Measurements from ENCODE around the gene ATP13A4. TPM values are rescaled to one million over a fixed set of nuclear protein-coding genes. Genes with fewer than 3 reads are reported as not detected.
A peak's percentile ranks its signal among the peaks of the same experiment; 100 is the strongest.

ATP13A4 gene
- total RNA-seq, 1 experiment from 2014 or later: 0.22 TPM

- POLR2A ChIA-PET (ENCODE audit: unreplicated experiment): interaction anchor here (0.8 kb wide), 1 partner anchor 1363 kb away, joined by 3 read pairs; no protein-coding TSS in a partner anchor
- intact Hi-C loops (cut with micrococcal nuclease; ENCODE audit: unreplicated experiment): loop anchor here (5.0 kb wide), 1 partner anchor 532 kb away; no protein-coding TSS in a partner anchor
- 0 out of 2 replicates have a peak, but pooled peaks cover 3% of the 10 kb centered on the region for H3K9me2 ChIP-seq (ENCODE audit: insufficient read depth)
- CTCF ChIA-PET: no interaction called here
- H4K20me1 ChIP-seq (ENCODE audit: insufficient read depth): no peaks in the 10 kb centered on the region
- no peak for TF ChIP-seq CTCF (conservative IDR thresholded peaks at IDR 0.05)
- no peak for TF ChIP-seq EZH2 (IDR thresholded peaks at IDR 0.05; ENCODE audit: low read depth)
- H3K9me3 ChIP-seq (ENCODE audit: insufficient read depth, low read depth): no peaks in the 10 kb centered on the region
- peak in 1 of 2 experiments; percentile 73 for DNase-seq
- H3K36me3 ChIP-seq (ENCODE audit: low read depth): no peaks in the 10 kb centered on the region
- H3K27ac ChIP-seq: no peak overlapping the region
- peaks cover 14% of the 10 kb centered on the region for H3K4me1 ChIP-seq (replicated peaks; ENCODE audit: insufficient read depth)
- BruUV-seq (replicated peaks): no TSS peak
- H3K4me2 ChIP-seq: no peak overlapping the region
- H2AFZ ChIP-seq: no peak overlapping the region
- no peaks in the 10 kb centered on the region for H3K79me2 ChIP-seq (ENCODE audit: low read depth)
- H3K27me3 ChIP-seq (ENCODE audit: insufficient read depth, low read depth): no peaks in the 10 kb centered on the region
- no peak overlapping the region for H3K4me3 ChIP-seq
- peaks cover 13% of the 10 kb centered on the region; the same call in 1 of the 2 replicates for H3F3A ChIP-seq (ENCODE audit: insufficient read depth, low read depth)
Measured at GRCh38 chr3:193574488-193575070, 19.9 kb upstream of the ATP13A4 start.

GRCh38 chr3:193573403-193574191, 18.9 kb upstream of the ATP13A4 start:
- peaks cover 13% of the 10 kb centered on the region; the same call in 1 of the 2 replicates for H3F3A ChIP-seq (ENCODE audit: insufficient read depth, low read depth)
- no TSS peak for BruUV-seq (replicated peaks)
- H3K9me2 ChIP-seq (ENCODE audit: insufficient read depth): 0 out of 2 replicates have a peak, but pooled peaks cover 3% of the 10 kb centered on the region
- POLR2A ChIA-PET (ENCODE audit: unreplicated experiment): interaction anchor here (0.8 kb wide), 1 partner anchor 1362 kb away, joined by 3 read pairs; no protein-coding TSS in a partner anchor
- no peaks in the 10 kb centered on the region for H3K79me2 ChIP-seq (ENCODE audit: low read depth)
- intact Hi-C loops (cut with micrococcal nuclease; ENCODE audit: unreplicated experiment): loop anchor here (2.0 to 5.0 kb wide), 2 partner anchors 531 to 657 kb away; partner anchors contain the start of gene MB21D2
- no peaks in the 10 kb centered on the region for H3K36me3 ChIP-seq (ENCODE audit: low read depth)
- CTCF ChIA-PET: interaction anchor here (0.7 to 1.7 kb wide), 3 partner anchors 19 to 761 kb away, joined by 3 to 12 read pairs (median 9); no protein-coding TSS in a partner anchor
- no peak overlapping the region for H2AFZ ChIP-seq
- H3K4me2 ChIP-seq: no peak overlapping the region
- DNase-seq: no peak
- no peaks in the 10 kb centered on the region for H4K20me1 ChIP-seq (ENCODE audit: insufficient read depth)
- no peaks in the 10 kb centered on the region for H3K9me3 ChIP-seq (ENCODE audit: insufficient read depth, low read depth)
- H3K4me1 ChIP-seq (replicated peaks; ENCODE audit: insufficient read depth): peaks cover 14% of the 10 kb centered on the region
- TF ChIP-seq EZH2 (IDR thresholded peaks at IDR 0.05; ENCODE audit: low read depth): no peak
- H3K4me3 ChIP-seq: no peak overlapping the region
- H3K27me3 ChIP-seq (ENCODE audit: insufficient read depth, low read depth): no peaks in the 10 kb centered on the region
- no peak overlapping the region for H3K27ac ChIP-seq

- BruUV-seq (replicated peaks): no TSS peak
- DNase-seq: peak; percentile 69
- CTCF ChIA-PET: interaction anchor here (0.6 to 1.7 kb wide), 2 partner anchors 759 to 795 kb away, joined by 9 to 12 read pairs; no protein-coding TSS in a partner anchor
Measured at GRCh38 chr3:193572426-193572908, 17.8 kb upstream of the ATP13A4 start.

More at GRCh38 chr3:193572426-193572908, 17.8 kb upstream of the ATP13A4 start:
- POLR2A ChIA-PET (ENCODE audit: unreplicated experiment): interaction anchor here (0.7 kb wide), 1 partner anchor 528 kb away, joined by 4 read pairs; no protein-coding TSS in a partner anchor
- intact Hi-C loops (cut with micrococcal nuclease; ENCODE audit: unreplicated experiment): loop anchor here (1.0 to 5.0 kb wide), 6 partner anchors 111 to 1105 kb away; partner anchors contain the start of gene MB21D2
- H2AFZ ChIP-seq: no peak overlapping the region
- H3K9me2 ChIP-seq (ENCODE audit: insufficient read depth): 0 out of 2 replicates have a peak, but pooled peaks cover 3% of the 10 kb centered on the region
- no peak overlapping the region for H3K4me3 ChIP-seq
- H3K9me3 ChIP-seq (ENCODE audit: insufficient read depth, low read depth): no peaks in the 10 kb centered on the region
- TF ChIP-seq EZH2 (IDR thresholded peaks at IDR 0.05; ENCODE audit: low read depth) (no peak), CTCF (conservative IDR thresholded peaks at IDR 0.05) (peak; percentile 98)
- no peaks in the 10 kb centered on the region for H4K20me1 ChIP-seq (ENCODE audit: insufficient read depth)
- H3K27ac ChIP-seq: no peak overlapping the region
- peaks cover 14% of the 10 kb centered on the region for H3K4me1 ChIP-seq (replicated peaks; ENCODE audit: insufficient read depth)
- no peaks in the 10 kb centered on the region for H3K79me2 ChIP-seq (ENCODE audit: low read depth)
- H3K4me2 ChIP-seq: no peak overlapping the region
- H3F3A ChIP-seq (ENCODE audit: insufficient read depth, low read depth): peaks cover 13% of the 10 kb centered on the region; the same call in 1 of the 2 replicates
- H3K27me3 ChIP-seq (ENCODE audit: insufficient read depth, low read depth): no peaks in the 10 kb centered on the region
- no peaks in the 10 kb centered on the region for H3K36me3 ChIP-seq (ENCODE audit: low read depth)

Data from PC-9 (cell line).